Measurements from ENCODE around the gene PEX3.
A peak's percentile ranks its signal among the peaks of the same experiment; 100 is the strongest.
"Not testable (repeated sequence)": the region's sequence is repeated elsewhere in the genome, so short reads cannot be mapped to it uniquely, and the experiment has no call there.

Gene PEX3

GRCh38 chr6:143450453-143451371 is at the start of gene PEX3, which contains the start of gene ADAT2:
TSS of gene PEX3 (plus strand) at chr6:143450805. CDS start at chr6:143451043, 238 bp downstream.
TSS of gene ADAT2 (minus strand) at chr6:143450695. CDS start at chr6:143450658, 37 bp downstream.
- peak; percentile 91 for DNase-seq (ENCODE audit: low spot score)

- no peak for DNase-seq (ENCODE audit: low spot score)
These were observed 49.5 kb upstream of the PEX3 start for GRCh38 chr6:143401068-143401446.

GRCh38 chr6:143401636-143402370 is 48.8 kb upstream of the PEX3 start:
- no peak for DNase-seq (ENCODE audit: low spot score)

- DNase-seq (ENCODE audit: low spot score) = no peak
These were observed 47.8 kb upstream of the PEX3 start for GRCh38 chr6:143402721-143403336.

GRCh38 chr6:143405373-143406154 is 45.0 kb upstream of the PEX3 start:
- no peak for DNase-seq (ENCODE audit: low spot score)

GRCh38 chr6:143406673-143407072 is 43.9 kb upstream of the PEX3 start:
- DNase-seq (ENCODE audit: low spot score) = no peak

- DNase-seq (ENCODE audit: low spot score) = no peak
These were observed 42.3 kb upstream of the PEX3 start for GRCh38 chr6:143408151-143408786.

GRCh38 chr6:143408787-143409162 is 41.8 kb upstream of the PEX3 start:
- DNase-seq (ENCODE audit: low spot score) = no peak

GRCh38 chr6:143410859-143411270 is 39.7 kb upstream of the PEX3 start:
- no peak for DNase-seq (ENCODE audit: low spot score)

- DNase-seq (ENCODE audit: low spot score) = no peak
These were observed 35.8 kb upstream of the PEX3 start for GRCh38 chr6:143414769-143415168.

GRCh38 chr6:143419526-143419925 is 31.1 kb upstream of the PEX3 start:
- DNase-seq (ENCODE audit: low spot score) = no peak

GRCh38 chr6:143426026-143426425 is 24.6 kb upstream of the PEX3 start:
- DNase-seq (ENCODE audit: low spot score) = no peak

GRCh38 chr6:143427109-143427817 is 23.3 kb upstream of the PEX3 start:
- peak; percentile 70 for DNase-seq (ENCODE audit: low spot score)

GRCh38 chr6:143429970-143430369 is 20.6 kb upstream of the PEX3 start:
- no peak for DNase-seq (ENCODE audit: low spot score)

- DNase-seq (ENCODE audit: low spot score) = no peak
These were observed 19.4 kb upstream of the PEX3 start for GRCh38 chr6:143431226-143431625.

- no peak for DNase-seq (ENCODE audit: low spot score)
These were observed 18.0 kb upstream of the PEX3 start for GRCh38 chr6:143432588-143432987.

- no peak for DNase-seq (ENCODE audit: low spot score)
These were observed 9.6 kb upstream of the PEX3 start for GRCh38 chr6:143441010-143441409.

GRCh38 chr6:143441680-143442545 is 8.7 kb upstream of the PEX3 start:
- no peak for DNase-seq (ENCODE audit: low spot score)

GRCh38 chr6:143443096-143443495 is 7.5 kb upstream of the PEX3 start:
- no peak for DNase-seq (ENCODE audit: low spot score)

GRCh38 chr6:143447865-143448264 is 2.7 kb upstream of the PEX3 start:
- not testable (repeated sequence) for DNase-seq (ENCODE audit: low spot score)
